Suprapubic skin (tissue), 3 donors: ENCODE measurements around the gene SYNPO.

ENCODE experiments used
- EP300 ChIP-seq: sonication (generic); formaldehyde crosslinking; IDR thresholded peaks from one replicate; pipeline ENCODE4 v1.6.1; 2017; ENCODE audit warnings: antibody characterized with exemption
- TF ChIP-seq, protein P1 (sequence below), 2 donors: fragments of 200-600 bp in 1 of 2; fragments of 450-650 bp in 1 of 2; sonication (generic) in 1 of 2; IDR thresholded peaks; one replicate each; pipeline ENCODE4 v1.5.1; 2016 to 2019; ENCODE audit warnings: antibody characterized with exemption in 2 of 2, mild to moderate bottlenecking in 1 of 2, moderate library complexity in 1 of 2

DNA sequence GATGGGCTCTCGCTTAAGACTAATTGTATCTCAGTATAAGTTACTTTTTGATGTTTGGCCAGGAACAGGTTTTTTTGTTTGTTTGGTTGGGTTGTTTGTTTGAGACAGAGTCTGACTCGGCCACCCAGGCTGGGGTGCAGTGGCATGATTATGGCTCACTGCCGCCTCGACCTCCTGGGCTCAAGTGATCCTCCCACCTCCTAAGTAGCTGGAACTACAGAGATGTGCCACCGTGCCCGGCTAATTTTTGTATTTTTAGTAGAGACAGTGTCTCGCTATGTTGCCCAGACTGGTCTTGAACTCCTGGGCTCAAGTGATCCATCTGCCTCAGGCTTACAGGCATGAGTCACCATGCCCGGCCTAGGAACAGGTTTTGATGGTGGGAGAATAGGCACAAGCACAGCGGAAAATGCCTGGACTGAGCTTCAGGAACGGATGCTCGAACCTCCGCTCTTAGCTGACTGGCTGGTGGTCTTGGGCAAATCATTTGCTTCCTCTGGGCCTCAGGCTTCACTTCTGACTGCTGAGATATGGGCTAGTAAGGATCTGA is 11.4 kb upstream of the SYNPO start:
- TF ChIP-seq, protein P1, sequence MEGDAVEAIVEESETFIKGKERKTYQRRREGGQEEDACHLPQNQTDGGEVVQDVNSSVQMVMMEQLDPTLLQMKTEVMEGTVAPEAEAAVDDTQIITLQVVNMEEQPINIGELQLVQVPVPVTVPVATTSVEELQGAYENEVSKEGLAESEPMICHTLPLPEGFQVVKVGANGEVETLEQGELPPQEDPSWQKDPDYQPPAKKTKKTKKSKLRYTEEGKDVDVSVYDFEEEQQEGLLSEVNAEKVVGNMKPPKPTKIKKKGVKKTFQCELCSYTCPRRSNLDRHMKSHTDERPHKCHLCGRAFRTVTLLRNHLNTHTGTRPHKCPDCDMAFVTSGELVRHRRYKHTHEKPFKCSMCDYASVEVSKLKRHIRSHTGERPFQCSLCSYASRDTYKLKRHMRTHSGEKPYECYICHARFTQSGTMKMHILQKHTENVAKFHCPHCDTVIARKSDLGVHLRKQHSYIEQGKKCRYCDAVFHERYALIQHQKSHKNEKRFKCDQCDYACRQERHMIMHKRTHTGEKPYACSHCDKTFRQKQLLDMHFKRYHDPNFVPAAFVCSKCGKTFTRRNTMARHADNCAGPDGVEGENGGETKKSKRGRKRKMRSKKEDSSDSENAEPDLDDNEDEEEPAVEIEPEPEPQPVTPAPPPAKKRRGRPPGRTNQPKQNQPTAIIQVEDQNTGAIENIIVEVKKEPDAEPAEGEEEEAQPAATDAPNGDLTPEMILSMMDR (IDR thresholded peaks at IDR 0.05): no peak
- TF ChIP-seq EP300: no peak
